ENCODE results near the gene MED22.
"Not testable (repeated sequence)": the region's sequence is repeated elsewhere in the genome, so short reads cannot be mapped to it uniquely, and the experiment has no call there.

Gene MED22
- 7.4 to 58.2 (median 31.4) reads per million in 17 experiments for total RNA-seq

DNA sequence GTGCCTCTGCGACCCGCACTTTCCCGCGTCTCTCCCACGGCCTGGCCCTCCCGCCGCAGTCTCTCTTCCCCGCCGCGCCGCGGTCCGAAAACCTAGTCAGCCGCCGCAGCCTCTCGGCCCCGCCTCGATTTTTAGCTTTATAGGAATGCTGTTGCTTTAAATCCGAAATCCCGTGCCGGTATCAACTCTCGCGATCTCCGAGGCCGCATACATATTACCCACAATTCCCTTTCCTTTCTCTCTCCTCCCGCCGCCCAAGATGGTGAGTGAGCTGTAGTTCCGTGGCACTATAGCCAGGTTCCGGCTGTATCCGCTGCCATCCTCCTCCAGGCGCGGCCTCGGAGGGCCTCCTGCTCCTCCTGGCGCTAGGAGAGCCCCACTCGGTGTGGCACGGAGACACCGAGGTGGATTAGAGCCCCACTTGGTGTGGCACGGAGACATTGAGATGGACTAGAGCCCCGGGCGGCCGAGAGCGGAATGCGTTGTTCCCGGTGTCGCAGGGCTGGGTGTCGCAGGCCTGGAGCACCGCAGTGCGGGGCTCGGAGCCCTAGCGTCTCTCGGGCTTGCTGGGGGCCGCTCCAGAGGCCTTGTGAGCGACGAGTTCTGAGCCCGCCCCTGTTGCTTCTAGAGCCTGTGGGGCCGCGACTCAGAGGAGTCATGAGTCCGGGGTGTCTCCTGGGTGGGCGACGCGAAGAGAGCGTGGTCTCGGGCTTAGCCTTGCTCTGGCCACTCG is at the start of gene MED22, which contains the start of gene RPL7A:
MED22 (minus strand) TSS at position 147 of the 733 bp plus-strand sequence. CDS start 1,469 bp downstream, outside the sequence.
RPL7A (plus strand) TSS at position 234 of the 733 bp plus-strand sequence; CDS start at position 260, 26 bp downstream.
- peak; percentile 96 to 98 (median 98) for DNase-seq

DNA sequence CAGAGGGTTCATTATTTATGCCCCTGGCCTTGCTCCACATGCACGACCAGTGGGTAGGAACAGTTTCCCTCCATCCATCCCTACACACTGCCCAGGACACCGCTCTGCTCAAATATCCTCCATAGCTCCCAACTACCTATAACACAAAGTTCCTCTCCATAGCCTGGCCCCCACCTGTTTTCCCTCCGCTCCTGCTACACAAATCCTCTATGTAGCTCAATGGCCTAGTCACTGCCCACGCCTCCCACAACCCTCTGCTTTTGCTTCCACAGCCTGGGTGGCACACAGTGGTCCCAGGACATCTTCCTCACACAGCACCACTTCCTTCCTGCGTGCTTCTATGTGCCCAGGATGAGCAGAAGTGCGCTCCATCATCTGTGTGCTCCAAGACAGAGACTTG is 49.4 kb upstream of the MED22 start:
- no peak for DNase-seq

- peak in 2 of 4 experiments; percentile 14 to 24 for DNase-seq
Measured at GRCh38 chr9:133396952-133397351, 49.0 kb upstream of the MED22 start.

GRCh38 chr9:133394687-133395271 is 46.8 kb upstream of the MED22 start:
- DNase-seq: no peak

- DNase-seq: no peak
Measured at GRCh38 chr9:133393399-133393798, 45.5 kb upstream of the MED22 start.

DNA sequence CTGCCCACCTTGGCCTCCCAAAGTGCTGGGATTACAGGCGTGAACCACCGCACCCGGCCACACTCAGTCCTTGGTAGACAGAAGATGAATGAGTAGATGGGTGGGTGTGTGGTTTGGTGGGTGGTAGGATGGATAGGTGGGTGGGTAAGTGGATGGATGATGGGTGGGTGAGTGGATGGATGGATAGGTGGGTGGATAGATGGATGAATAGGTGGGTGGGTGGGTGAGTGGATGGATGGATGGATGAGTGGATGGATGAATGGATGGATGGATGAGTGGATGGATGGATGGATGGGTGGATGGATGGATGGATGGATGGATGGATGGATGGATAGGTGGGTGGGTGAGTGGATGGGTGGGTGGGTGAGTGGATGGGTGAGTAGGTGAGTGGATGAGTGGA is 44.4 kb upstream of the MED22 start:
- not testable (repeated sequence) for DNase-seq

GRCh38 chr9:133391449-133391848 is 43.5 kb upstream of the MED22 start:
- not testable (repeated sequence) for DNase-seq

DNA sequence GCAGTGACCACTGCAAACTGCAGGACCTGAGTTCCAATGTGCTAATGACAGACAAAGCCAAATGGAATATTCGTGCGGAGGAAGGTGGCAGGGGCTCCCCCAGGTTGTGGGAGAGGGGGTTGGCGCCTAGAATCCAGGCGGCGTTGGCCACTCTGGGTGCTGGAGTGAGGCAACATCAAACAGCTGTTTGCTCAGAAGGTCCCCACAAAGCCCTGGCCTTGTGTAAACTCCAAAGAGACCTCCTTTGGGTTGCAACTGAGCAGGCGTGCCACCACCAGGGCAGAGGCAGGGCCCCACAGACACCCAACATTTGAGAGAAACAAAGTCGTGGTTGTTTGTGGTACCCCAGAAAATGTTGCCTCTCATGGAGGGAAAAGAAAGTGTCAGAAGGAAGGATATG is 42.8 kb upstream of the MED22 start:
- no peak for DNase-seq

GRCh38 chr9:133389562-133389961 is 41.6 kb upstream of the MED22 start:
- no peak for DNase-seq

DNA sequence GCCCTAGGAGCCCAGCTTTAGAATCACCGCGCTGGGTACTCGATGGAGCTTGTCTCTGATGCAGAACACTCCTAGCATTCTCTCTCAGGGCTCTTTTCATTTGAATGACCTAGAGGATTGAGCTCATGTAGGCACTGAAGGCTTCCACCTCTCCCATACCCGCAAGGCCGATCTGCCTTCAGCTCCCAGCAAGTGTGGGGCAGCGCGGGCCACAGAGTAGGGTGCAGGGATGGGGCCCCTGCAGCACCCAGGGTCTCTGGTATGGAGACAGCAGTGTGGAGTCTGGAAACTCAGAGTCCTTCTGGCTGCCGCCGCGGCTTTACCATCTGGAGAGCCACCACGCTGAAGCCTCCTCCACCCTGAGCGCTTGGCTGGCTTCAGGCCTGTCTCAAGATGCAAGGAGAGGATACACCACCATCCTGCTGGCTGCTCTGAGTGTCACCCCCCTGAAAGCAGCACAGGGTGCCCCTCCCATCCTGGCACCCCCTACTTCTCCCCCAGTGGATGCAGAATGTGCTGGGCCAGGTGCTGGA is 41.2 kb upstream of the MED22 start:
- DNase-seq: no peak

- DNase-seq: no peak
Measured at GRCh38 chr9:133387680-133388079, 39.7 kb upstream of the MED22 start.

GRCh38 chr9:133386338-133386737 is 38.4 kb upstream of the MED22 start:
- DNase-seq: no peak

GRCh38 chr9:133385452-133385851 is 37.5 kb upstream of the MED22 start:
- no peak for DNase-seq

DNA sequence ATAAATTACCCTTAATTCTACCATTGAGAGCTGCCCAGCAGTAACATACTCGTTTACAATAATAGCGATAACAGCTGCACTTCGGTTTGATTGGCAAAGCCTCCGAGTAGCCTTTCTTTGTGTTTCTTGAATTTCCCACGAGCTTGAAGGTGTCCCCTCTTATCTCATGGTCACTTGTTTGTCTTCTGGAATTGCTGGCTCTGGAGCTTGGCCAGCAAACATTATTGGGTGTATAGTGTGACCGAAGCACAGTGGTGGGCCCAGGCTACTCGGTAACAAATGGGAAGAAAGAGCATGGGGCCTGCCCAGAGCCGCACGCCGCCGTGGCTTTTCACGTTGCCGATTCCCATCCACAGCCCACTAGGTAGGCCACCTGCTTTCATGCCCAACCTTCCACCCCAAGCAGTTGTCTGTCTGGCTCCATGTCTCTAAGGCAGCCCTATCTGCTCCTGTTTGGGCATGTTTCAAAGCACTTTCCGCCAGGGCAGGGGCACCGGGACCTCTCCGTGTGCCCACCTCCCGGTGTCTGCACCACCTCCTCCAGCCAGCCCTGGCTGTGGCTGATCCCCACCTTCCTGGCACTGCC is 36.9 kb upstream of the MED22 start:
- DNase-seq: no peak

DNA sequence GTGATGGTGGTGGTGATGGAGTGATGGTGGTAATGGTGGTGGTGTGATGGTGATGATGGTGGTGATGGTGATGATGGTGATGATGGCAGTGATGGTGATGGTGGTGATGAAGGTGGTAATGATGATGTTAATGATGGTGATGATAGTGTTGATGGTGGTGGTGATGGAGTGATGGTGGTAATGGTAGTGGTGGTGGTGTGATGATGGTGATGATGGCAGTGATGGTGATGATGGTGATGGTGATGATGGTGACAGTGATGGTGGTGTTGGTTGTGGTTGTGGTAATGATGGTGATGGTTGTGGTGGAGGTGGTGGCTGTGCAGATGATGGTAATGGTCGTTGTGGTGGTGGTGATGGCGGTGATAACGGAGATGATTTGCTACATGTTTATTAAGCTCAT is 35.5 kb upstream of the MED22 start:
- no peak for DNase-seq

GRCh38 chr9:133382507-133383141 is 34.7 kb upstream of the MED22 start:
- no peak for DNase-seq

GRCh38 chr9:133380734-133381133 is 32.8 kb upstream of the MED22 start:
- no peak for DNase-seq

DNA sequence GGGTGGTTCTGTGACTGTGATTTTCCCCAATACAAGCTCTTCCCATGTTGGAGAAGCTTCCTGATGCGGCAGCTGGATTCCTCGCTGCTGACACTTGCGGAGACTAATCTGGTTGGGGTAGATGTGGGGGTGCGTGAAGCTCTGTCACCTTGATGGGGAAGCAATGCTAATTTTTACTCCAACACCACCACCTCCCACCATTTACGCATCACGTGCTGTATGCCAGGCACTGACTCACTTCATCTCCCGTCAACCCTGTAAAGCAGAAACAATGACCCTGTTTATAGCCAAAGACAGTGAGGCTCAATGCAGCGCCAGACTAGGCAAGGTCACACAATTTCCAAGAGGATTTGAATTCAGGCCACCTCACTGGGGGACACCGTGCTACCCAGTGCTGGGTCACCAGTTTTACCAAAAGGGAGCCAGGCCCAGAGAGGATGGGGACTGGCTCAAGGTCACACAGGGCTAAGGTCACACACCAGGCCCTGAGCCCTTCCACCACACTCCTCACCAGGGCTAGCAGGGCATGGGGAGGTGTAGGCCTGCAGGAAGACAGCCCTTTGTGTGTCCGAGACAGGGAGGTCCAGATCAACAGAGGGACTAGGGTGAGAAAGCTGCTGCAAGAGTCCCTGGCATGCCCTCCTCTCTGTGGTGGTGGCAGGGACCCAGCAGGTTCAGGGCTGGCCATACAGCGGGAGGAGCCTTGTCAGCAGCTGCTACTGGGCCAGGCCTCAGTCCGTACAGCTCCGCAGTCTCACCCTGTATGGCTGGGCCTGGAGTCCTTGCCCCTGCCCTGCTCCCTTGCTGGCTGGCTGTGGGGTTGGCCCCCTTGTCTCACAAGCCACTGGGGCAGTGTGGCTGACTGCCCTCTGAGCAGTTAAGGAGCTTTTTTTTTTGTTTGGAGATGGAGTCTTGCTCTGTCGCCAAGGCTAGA is 31.5 kb upstream of the MED22 start:
- no peak for DNase-seq

GRCh38 chr9:133378408-133378962 is 30.6 kb upstream of the MED22 start:
- DNase-seq: no peak

GRCh38 chr9:133377721-133378216 is 29.8 kb upstream of the MED22 start:
- no peak for DNase-seq

DNA sequence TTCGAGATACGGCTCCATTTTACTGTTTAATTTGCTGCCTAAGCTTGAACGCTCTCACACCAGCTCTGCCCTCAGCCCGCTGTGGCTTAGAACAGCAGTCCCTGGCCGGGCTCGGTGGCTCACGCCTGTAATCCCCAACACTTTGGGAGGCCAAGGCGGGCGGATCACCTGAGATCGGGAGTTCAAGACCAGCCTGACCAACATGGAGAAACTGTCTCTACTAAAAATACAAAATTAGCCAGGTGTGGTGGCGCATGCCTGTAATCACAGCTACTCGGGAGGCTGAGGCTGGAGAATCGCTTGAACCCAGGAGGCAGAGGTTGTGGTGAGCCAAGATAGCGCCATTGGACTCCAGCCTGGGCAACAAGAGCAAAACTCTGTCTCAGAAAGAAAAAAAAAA is 29.3 kb upstream of the MED22 start:
- DNase-seq: not testable (repeated sequence)

All from suppressor macrophage (primary cell).